CD4-positive, alpha-beta T cell treated with Interleukin-15 for 1 hour (primary cell): ENCODE data around the gene RABEP2.
A peak's percentile ranks its signal among the peaks of the same experiment; 100 is the strongest.
"Not testable (repeated sequence)": the region's sequence is repeated elsewhere in the genome, so short reads cannot be mapped to it uniquely, and the experiment has no call there.

ENCODE experiments used
- DNase-seq: peaks from one replicate; pipeline ENCODE4 v3.0.0-alpha.2; 2020

Gene RABEP2

DNA sequence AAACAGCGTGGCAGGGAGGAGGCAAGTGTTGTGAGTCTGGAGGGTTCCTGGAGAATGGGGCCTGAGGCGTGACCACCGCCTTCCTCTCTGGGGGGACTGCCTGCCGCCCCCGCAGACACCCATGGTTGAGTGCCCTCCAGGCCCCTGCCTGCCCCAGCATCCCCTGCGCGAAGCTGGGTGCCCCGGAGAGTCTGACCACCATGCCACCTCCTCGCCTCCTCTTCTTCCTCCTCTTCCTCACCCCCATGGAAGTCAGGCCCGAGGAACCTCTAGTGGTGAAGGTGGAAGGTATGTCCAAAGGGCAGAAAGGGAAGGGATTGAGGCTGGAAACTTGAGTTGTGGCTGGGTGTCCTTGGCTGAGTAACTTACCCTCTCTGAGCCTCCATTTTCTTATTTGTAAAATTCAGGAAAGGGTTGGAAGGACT is 6.8 kb upstream of the RABEP2 start, which contains the start of gene CD19:
CD19 (plus strand) TSS at position 171 of the 425 bp plus-strand sequence; CDS start at position 201, 30 bp downstream.
- DNase-seq, result peak; percentile 32

DNA sequence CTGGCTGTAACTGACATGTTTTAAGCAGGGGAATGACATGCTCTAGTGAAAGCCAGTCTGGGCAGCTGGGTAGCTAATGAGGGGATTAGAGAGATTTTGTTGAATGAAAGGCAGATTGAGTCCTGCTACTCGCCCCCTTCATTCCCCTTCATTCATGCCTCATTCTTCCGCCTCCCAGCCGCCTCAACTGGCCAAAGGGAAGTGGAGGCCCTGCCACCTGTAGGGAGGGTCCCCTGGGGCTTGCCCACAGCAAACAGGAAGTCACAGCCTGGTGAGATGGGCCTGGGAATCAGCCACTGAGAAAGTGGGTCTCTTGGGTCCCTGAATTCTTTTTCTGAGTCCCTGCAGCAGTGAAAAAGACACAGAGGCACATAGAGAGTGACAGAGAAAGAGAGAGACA is 5.6 kb upstream of the RABEP2 start:
- peak; percentile 60 for DNase-seq

DNA sequence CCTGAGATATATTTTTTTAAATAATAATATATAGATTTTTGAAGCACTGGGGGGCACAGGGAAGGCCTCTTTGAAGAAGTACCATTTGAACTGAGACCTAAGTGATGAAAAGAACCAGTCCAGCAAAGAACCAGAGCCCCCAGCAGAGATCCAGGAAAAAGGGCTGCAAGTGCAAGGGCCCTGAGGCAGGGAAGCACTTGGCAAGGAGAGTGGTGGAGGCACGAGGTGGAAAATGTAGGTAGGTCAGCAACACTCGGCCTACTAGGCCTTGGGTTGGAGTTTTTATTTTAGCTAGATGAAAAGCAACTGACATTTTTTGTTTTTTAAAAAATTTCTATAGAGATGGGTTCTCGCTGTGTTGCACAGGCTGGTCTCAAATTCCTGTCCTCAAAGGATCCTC is 5.2 kb upstream of the RABEP2 start:
- DNase-seq, result no peak

DNA sequence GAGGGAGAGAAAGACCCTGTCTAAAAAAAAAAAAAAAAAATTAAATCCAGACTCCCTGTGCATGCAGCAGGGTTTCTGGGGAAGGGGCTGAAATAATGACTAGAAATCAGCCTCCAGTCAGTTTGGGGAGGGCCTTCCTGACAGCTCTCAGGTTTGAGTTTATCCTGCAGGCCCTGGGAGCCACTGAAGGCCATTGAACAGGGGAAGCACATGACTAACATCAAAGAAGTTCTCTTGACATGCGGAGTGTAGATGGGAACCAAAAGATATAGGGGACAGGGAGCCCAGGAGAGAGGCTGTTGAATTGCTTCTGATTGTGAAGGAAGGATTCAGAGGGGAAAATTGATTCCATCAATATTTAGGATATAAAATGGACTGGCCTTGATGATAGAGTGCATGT is 2.8 kb upstream of the RABEP2 start:
- no peak for DNase-seq

DNA sequence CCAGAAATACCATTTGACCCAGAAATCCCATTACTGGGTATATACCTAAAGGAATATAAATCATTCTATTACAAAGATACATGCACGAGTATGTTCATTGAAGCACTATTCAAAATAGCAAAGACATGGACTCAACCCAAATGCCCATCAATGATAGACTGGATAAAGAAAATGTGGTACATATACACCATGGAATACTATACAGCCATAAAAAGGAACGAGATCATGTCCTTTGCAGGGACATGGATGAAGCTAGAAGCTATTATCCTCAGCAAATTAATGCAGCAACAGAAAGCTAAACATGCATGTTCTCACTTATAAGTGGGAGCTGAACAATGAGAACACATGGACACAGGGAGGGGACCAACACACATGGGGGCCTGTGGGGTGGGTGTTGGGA is 1.2 kb upstream of the RABEP2 start:
- DNase-seq, result not testable (repeated sequence)

DNA sequence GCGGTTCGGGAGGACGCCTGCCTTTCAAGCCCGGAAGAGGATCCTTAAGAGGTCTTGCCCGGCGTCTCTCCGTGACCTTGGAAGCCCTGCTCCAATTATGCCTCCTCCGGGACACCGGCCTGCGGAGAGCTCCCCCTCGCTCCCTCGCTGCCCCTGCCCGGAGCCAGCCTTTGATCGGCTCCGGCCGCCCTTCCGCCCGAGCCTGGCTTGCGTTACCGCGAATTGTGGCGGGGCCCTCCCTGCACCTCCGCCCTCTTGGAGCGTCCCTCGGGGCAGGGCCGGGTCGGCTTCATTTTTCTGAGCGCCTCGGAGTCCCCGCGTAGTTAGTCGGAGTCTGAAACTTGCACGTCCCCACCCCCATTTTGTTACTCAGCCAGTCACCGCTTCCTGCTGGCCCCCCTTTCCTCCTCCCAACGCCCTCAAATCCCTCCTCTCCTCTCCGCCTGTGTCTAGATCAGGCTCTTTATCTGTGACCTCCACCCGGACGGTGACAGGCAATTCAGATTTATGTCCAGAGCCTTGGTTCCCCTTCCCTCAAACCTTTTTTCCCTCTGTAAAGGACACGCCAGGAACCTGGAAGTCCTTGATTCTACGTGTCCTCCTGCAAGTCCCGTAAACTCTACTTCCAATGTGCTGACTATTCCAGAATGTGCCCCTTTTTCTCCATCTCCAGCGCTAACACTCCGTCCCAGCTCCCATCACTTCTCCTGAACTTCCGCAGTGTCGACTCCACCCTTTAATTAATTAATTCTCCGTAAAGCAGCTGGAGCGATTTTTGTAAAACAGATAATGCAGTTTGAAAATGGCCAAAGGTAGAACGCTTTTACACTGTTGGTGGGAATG is 569 bp upstream of the RABEP2 start:
- DNase-seq, result peak; percentile 86

DNA sequence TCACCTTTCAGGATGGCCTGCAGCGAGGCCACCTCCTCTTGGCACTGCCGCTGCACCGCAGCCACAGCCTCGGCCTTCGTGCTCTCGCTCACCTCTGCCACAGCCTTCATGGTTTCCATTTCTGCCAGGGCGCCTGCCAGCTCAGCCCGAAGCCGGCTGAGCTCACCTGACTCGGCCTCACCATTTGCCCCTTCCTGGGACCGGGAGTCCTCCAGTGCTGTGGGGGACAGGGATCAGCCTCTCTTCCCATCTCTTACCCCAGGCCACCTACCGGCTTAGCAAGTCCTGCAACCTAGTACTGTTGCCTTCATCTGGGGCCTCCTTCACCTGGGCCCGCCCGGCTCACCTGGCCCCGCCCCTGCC is 658 bp downstream of the RABEP2 start:
- DNase-seq, result no peak

DNA sequence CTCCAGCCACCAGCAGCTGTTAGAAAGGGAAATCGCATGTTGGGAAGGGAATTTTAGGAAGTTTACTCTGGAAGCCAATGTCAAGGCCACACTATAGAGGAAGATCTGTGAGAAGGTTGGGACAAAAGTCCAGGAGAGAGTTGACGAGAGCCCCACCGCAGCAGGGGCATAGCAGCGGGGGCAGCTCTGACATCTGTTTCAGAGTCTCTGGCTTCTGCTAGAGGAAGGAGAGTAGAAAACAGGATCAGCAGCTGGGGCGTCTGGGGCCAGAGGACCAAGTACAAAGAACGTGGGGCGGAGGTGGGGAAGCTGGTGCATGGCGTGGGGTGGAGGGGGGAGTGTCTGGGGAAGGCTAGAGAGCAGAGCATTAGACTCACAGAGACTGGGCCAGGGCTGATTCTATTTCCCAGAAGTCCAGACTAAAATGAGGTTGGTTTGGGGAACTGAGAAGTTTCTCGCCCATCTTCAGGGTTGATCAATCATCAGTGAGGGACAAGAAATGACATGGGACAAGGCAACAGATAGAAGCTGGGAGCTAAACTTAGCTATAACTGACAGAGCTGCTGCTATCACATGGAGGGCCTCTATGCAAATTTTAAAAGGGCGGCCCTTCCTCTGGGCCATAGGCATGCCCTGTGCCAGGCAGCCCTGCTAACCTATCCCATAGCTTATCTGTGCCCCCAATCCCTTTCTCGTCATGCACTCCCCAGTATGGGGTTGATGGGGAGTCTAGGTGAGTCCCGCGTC is 1.2 kb downstream of the RABEP2 start:
- peak; percentile 65 for DNase-seq

DNA sequence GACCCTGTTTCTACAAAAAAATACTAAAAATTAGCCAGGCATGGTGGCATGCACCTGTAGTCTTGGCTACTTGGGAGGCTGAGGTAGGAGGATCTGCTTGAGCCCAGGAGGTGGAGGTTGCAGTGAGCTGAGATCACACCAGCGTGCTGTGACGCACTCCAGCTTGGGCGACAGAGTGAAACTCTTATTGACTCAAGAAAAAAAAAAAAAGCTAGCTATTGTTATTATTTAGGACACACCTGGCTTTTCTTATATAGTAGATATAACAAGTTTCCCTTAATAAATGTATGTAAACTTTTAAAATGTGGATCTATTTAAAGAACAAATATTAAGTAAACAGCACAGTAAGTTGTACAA is 1.8 kb downstream of the RABEP2 start:
- no peak for DNase-seq

DNA sequence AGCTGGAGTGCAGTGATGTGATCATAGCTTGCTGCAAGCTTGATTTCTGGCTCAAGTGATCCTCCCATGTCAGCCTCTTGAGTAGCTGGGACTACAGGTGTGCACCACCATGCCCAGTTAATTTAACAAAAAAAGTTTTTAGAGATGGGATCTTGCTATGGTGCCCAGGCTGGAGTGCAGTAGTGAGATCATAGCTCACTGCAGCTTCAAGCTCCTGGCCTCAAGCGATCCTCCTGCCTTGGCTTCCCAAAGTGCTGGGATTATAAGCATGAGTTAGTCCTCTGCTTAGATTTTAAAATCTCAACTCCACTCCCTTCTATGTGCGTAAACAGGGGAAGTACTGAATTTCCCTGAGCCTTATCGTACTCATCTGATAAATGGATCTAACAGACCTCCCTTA is 6.3 kb downstream of the RABEP2 start:
- DNase-seq, result no peak

DNA sequence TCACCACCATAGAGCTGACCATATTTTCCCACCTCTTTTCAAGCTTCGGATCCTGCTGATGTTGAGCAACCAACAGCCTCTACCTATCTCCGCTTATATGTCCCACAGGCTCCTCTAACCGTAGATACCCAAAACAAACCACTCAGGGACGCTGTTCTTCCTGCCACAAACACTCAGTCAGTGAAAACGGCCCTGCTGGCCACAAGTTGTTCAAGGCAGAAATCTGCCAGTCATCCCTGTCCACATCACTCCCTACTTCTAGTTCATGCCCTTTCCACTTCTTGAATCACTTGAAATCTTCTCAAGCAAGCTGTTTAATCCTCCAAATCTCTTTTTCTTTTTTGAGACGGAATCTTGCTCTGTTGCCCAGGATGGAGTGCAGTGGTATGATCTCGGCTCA is 7.9 kb downstream of the RABEP2 start:
- no peak for DNase-seq

DNA sequence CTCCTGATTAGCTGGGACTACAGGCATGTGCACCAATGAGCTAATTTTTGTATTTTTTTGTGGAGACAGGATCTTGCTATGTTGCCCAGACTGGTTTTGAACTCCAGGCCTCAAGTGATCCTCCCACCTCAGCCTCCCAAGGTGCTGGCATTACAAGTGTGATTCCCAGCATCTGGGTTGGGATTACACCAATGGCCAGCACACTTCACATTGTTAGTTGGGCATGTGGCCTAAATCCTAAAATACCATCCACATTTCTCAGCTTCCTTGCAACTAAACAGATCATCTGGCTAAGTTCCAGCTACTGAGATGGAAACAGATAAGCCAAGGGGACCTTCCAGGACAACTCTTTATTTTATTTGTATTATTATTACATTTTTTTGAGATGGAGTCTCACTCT is 9.9 kb downstream of the RABEP2 start:
- no peak for DNase-seq

DNA sequence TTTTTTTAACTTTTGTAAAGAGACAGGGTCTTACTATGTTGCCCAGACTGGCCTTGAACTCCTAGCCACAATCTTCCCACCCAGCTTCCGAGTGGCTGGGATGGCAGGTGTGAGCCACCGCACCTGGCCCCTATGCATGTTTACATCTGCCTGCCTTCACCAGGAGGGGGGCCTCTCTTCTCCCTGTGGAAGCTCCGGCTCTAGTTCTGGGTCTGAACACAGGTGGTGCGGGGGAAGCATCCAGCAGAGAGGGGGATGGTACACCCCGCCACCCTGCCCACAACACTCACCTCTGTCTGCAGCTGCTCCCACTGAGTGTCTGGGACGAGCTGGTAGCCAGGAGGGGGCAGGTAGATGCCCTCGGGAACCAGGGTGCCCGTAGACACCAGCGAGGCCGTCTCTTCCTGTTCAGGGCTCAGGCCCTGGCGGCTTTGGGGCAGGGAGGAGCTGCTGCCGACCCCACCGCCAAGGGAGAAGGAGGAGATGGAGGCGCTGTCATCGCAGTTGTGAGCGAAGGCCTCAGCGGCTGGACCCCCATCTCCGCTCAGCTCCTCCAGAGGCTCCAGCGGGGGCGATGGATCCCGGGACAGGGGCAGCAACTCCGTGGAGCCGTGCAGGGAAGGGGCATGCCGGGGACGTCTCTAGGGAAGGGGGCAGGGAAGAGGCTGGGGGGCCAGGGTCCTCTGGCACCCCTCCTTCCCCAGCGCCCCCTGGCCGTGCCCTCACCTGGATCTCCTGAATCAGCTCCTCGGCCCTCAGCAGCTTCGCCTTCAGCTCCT is 10.9 kb downstream of the RABEP2 start:
- DNase-seq, result no peak

DNA sequence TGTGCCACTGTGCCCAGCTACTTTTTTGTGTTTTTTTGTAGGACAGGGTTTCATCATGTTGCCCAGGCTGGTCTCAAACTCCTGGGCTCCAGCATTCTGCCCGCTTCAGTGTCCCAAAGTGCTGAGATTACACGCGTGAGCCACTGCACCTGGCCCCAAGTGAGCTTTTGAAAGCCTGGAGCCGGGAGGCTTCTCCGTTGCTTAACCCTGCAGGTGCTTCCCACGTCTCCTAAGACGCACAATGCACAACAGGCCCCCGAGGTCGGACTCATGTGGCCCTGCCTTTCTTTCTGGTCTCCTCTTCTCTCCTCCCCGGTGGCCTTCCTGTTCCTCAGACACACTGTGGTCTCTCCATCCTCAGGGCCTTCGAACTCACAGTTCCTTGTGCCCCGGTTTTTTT is 12.5 kb downstream of the RABEP2 start:
- DNase-seq, result no peak

DNA sequence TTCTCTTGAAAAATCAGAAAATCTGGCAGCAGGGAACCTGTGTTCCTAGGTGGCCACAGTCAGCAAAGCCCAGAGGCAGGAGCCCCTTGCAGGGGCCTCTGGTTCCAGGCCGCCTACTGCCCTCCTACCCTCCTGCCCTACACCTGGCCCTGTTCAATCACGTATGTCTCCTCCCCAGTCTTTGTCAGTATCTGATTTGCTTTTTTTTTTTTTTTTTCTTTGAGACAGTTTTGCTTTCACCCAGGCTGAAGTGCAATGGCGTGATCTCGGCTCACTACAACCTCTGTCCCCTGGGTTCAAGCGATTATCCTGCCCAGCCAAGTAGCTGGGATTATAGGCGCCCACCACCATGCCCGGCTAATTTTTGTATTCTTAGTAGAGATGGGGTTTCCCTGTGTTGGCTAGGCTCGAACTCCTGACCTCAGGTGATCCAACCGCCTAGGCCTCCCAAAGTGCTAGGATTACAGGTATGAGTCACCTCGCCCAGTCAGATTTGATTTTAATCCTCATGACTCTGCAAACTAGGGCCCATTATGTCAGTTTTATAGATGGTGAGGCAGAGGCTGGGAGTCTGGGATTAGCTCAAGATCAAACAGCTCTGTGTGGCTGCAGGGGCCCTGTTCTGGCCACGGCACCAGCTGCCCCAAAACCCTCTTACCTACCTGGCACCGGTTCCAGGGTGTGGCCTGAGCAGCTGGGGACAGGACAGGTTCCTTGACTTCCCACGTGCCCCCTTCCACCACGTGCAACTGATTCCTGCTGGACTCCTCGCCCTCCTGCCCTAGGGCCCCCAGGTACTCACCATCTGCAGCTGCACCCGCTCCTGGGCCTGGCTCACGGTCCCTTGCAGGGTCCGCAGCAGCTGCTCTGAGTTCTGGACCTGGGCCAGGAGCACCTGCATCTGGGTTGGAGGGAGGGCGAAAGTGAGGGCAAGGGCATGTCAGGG is 14.7 kb downstream of the RABEP2 start:
- DNase-seq, result no peak

DNA sequence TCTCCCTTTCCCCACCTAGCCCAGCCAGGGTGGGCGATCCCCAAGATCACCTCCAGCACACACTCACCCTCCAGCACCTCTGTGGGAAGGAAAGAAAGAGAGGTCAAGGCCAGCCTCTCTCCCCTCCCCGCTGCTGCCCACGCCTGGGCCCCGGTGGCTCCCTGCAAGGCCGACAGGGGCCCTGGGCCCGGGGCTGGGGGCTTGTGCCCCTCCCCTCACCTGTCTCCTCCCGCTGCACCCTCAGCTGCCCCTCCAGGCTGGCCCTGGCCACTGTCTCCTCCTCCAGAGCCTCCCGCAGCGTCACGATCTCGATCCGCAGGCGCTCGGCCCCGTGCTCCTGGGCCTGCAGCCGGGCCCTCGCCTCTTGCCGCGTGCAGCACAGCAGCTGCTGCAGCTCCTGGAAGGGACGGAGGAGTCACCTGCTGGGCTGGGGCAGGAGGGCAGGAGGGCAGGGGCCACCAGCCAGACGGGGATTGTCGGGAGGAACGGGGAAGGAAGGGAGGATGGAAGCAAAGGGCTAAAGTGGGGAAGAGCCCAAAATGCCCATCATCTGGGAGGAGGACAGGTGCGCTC is 19.2 kb downstream of the RABEP2 start:
- DNase-seq, result no peak

DNA sequence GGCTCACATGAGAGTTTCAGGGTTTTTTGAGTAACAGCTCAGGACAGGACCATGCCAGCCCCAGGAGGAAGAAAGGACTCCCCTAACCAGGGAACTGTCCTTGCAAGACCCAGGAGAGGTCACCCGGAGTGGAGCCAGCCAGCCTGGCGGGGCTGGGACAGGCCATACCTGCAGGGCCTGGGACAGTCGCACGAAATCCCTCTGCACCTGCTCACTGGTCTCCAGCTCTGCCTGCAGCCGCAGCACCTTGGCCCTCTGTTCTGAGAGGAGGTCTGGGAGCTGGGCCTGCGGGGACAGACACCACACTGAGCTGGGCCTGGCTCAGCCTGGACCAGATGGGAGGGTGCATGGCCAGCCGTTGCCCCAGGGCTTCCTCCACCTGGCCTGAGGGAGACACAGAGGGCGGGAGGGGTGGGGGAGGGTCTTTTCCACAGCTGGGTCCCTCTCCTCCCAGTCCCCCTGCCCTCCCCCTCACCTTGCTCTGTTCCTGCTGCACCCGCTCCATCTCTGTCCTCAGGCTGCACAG is 19.7 kb downstream of the RABEP2 start:
- no peak for DNase-seq

DNA sequence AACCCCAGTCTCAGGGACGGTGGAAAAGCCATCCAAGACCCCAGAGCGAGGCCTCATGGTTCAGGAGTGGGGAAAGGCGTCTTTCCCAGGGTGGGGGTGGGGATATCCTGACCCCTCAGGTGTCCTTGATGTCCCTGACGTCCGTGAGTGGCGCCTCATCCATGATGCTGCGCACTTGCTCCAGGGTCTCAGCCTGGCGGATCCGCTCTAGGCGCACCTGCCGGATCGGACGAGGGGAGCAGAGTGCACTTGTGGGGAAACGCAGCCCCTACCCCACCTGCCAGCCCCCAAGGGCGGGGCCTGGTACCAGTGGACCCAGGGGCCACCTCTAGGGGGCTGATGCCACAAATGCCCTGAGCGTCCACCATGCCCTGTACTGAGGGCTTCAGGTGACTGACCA is 20.2 kb downstream of the RABEP2 start:
- DNase-seq, result no peak

DNA sequence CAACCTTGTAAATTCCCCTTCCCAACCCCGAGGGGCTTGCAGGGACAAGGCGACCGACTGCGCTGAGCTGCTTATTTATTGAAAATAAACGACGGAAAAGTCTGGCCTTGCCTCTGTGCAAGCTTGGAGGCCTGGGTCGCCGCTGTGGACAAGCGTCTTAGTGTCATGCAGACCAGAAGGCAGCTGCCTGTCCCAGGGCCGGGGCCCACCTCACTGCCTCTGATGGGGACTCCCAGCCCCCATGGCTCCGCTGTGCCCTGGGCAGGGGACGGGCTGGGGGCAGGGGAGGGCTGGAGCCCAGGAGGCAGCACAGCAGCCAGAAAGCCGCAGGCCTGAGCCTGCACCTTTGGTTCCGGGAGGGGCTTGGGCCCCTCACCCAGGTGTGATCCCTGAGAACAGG is 20.7 kb downstream of the RABEP2 start:
- no peak for DNase-seq

DNA sequence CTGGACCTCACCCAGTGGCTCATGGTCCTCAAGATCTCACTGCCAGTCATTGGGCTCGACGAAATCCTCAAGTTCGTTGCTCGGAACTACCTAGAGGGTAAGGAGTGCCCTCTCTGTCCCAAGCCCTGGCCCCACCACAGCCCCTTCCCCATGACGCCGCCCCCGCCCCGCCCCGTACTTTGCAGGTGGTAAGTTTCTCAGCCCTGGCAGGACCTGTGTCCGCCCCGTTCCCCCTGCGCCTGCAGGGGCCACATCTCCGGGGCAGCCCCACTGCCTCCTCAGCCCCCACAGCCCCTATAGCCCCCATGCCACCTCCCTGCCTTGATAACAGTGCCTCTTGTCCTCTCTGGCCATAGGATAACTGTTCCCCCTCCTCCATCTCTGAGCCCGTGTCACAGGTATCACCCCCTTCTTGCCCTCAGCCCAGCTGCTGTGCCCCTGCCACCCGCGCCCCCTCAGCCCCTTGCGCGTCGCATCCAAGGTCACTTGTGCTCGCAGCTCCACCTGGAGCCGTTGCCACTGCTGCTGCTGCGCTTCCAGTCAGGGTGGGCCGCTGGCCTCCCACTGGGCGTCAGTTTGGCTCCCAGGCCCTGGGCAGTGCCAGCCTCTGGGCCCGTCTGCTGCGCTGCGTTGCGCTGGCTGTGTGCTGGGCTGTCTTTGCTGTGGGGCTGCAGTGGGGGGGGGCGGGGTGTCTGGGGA is 21.5 kb downstream of the RABEP2 start:
- no peak for DNase-seq

DNA sequence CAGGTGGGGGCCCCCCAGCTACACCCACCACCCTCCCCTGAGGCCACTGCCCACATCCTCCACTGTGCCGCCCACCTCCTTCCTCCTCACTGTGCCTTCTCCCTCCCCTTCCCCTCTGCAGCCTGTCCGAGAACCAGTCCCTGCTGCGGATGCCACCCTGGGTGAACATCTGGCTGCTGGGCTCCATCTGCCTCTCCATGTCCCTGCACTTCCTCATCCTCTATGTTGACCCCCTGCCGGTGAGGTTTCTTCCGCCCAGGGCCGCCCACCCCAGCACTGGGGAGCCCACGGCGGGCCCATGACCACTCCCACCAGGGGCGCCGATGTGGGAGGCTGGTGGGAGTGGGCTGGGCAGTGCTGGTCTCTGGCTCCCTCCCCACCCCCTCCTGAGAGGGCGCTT is 22.1 kb downstream of the RABEP2 start:
- no peak for DNase-seq
